Erythroblast (primary cell): ENCODE results near the gene IDS.
"Not testable (repeated sequence)": the region's sequence is repeated elsewhere in the genome, so short reads cannot be mapped to it uniquely, and the experiment has no call there.

Experiments
- GATA1 ChIP-seq: IDR thresholded peaks from 2 replicates; pipeline ENCODE4 v1.6.1; 2011; ENCODE audit warnings: low read depth, mild to moderate bottlenecking, control low read depth, low read length, moderate library complexity
- POLR2A ChIP-seq: IDR thresholded peaks from 2 replicates; pipeline ENCODE4 v1.6.1; 2011; ENCODE audit warnings: mild to moderate bottlenecking, low read length

DNA sequence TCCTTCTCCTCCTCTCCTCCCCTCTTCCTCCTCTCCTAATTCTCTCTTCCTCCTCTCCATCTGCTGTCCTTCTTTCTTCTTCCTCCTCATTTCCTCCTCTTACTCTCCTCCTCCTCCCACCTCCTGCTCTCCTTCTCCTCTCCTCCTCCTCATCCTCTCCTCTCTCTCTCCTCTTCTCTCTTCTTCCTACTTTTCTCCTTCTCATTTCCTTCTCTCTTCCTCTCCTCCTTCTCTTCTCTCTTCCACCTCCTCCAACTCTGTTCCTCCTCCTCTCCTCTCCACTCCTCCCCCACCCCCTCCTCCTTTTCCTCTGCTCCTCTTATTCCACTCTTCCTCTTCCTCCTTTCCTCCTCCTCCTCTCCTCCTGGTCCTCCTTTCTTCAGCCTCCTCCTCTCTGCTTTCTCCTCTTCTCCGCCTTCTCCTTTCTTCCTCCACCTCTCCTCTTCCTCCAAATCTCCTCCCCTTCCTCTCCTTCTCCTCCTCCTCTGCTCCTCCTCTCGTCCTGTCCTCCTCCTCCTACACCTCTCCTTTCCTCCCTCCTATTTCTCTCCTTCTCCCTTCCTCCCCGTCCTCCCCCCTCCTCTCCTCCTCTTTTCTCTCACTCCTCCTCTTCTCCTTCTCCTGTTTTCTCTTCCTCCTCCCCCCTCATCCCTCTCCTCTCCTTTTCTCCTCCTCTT, 30.0 kb upstream of the IDS start:
- TF ChIP-seq POLR2A, GATA1: not testable (repeated sequence)
